ENCODE measurements around the gene NDST3. TPM values are rescaled to one million over a fixed set of nuclear protein-coding genes. Genes with fewer than 3 reads are reported as not detected.

Gene NDST3
- total RNA-seq, 2 experiments from 2014 or later, result not detected

- H4K20me1 ChIP-seq (ENCODE audit: insufficient read depth, low read length), result no peaks in the 10 kb centered on the region
- no TSS peak for BruUV-seq (replicated peaks)
- no peaks in the 10 kb centered on the region for H3K79me2 ChIP-seq (ENCODE audit: insufficient read depth, low read depth, low read length)
- intact Hi-C loops (cut with micrococcal nuclease; ENCODE audit: unreplicated experiment), result loop anchor here (2.0 kb wide), 1 partner anchor 149 kb away; no protein-coding TSS in a partner anchor
- H3K4me2 ChIP-seq (ENCODE audit: low read length), result no peak overlapping the region
- DNase-seq (ENCODE audit: low spot score), result no peak
- no peak overlapping the region for H2AFZ ChIP-seq (ENCODE audit: low read length)
- H3K9me2 ChIP-seq (ENCODE audit: insufficient read depth, low read length), result no peaks in the 10 kb centered on the region
- H3K9me3 ChIP-seq (ENCODE audit: low read length), result no peaks in the 10 kb centered on the region
- H3K36me3 ChIP-seq (ENCODE audit: insufficient read depth, low read length), result no peaks in the 10 kb centered on the region
- POLR2A ChIA-PET, result interaction anchor here (0.5 kb wide), 1 partner anchor 1727 kb away, joined by 4 read pairs; no protein-coding TSS in a partner anchor
- TF ChIP-seq, protein P1, sequence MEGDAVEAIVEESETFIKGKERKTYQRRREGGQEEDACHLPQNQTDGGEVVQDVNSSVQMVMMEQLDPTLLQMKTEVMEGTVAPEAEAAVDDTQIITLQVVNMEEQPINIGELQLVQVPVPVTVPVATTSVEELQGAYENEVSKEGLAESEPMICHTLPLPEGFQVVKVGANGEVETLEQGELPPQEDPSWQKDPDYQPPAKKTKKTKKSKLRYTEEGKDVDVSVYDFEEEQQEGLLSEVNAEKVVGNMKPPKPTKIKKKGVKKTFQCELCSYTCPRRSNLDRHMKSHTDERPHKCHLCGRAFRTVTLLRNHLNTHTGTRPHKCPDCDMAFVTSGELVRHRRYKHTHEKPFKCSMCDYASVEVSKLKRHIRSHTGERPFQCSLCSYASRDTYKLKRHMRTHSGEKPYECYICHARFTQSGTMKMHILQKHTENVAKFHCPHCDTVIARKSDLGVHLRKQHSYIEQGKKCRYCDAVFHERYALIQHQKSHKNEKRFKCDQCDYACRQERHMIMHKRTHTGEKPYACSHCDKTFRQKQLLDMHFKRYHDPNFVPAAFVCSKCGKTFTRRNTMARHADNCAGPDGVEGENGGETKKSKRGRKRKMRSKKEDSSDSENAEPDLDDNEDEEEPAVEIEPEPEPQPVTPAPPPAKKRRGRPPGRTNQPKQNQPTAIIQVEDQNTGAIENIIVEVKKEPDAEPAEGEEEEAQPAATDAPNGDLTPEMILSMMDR (conservative IDR thresholded peaks at IDR 0.05; ENCODE audit: low read length), result no peak
- no peak for TF ChIP-seq EZH2phosphoT487 (IDR thresholded peaks at IDR 0.05; ENCODE audit: borderline replicate concordance, low read depth, low read length)
- no peak overlapping the region for H3K27ac ChIP-seq (ENCODE audit: low read depth, low read length, poor library complexity, severe bottlenecking)
- CTCF ChIA-PET (ENCODE audit: unreplicated experiment), result no interaction called here
- no peak overlapping the region for H3K4me3 ChIP-seq (ENCODE audit: low read depth, low read length, poor library complexity, severe bottlenecking)
- H3K4me1 ChIP-seq (ENCODE audit: insufficient read depth, low read length, poor library complexity, severe bottlenecking), result no peaks in the 10 kb centered on the region
These were observed 191.2 kb downstream of the NDST3 start for GRCh38 chr4:118225511-118225910.

DNA sequence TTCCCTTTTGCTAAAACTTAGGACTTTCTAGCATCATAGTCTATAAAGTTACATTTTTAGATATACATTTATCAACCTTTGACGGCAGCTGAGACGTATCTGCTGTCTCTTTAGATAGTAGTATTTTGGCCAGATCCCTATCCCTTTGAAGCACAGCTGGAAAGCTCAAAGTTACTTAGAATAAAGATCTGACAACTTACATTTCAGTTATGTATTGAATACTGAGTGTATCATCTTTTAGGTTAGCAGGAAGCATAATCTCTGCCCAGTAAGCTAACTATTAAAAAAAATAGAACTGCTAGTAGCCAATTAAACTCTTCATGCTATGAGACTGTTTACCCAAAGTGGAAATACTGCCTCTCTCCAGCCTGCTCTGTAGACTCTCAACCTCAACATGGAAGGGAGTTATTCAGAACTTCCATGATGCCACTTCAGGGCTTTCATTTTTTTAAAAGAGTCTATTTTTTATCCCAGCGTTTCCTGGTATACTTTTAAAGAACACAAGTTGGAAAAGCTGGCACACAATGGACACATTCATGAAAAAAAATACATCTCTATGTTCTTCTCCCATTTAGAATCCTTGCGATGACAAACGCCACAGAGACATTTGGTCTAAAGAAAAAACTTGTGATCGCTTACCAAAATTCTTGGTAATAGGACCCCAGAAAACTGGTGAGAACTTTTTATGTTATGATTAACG, 192.2 kb downstream of the NDST3 start:
- no peaks in the 10 kb centered on the region for H3K9me2 ChIP-seq (ENCODE audit: insufficient read depth, low read length)
- TF ChIP-seq EZH2phosphoT487 (IDR thresholded peaks at IDR 0.05; ENCODE audit: borderline replicate concordance, low read depth, low read length), result no peak
- TF ChIP-seq, protein P1 (conservative IDR thresholded peaks at IDR 0.05; ENCODE audit: low read length), result no peak
- no peak overlapping the region for H3K27ac ChIP-seq (ENCODE audit: low read depth, low read length, poor library complexity, severe bottlenecking)
- no peak overlapping the region for H2AFZ ChIP-seq (ENCODE audit: low read length)
- DNase-seq (ENCODE audit: low spot score), result no peak
- BruUV-seq (replicated peaks), result no TSS peak
- no peaks in the 10 kb centered on the region for H3K36me3 ChIP-seq (ENCODE audit: insufficient read depth, low read length)
- H3K4me2 ChIP-seq (ENCODE audit: low read length), result no peak overlapping the region
- H3K79me2 ChIP-seq (ENCODE audit: insufficient read depth, low read depth, low read length), result no peaks in the 10 kb centered on the region
- no peak overlapping the region for H3K4me3 ChIP-seq (ENCODE audit: low read depth, low read length, poor library complexity, severe bottlenecking)
- CTCF ChIA-PET (ENCODE audit: unreplicated experiment), result no interaction called here
- POLR2A ChIA-PET, result no interaction called here
- H4K20me1 ChIP-seq (ENCODE audit: insufficient read depth, low read length), result no peaks in the 10 kb centered on the region
- intact Hi-C loops (cut with micrococcal nuclease; ENCODE audit: unreplicated experiment), result no loop called here
- no peaks in the 10 kb centered on the region for H3K4me1 ChIP-seq (ENCODE audit: insufficient read depth, low read length, poor library complexity, severe bottlenecking)
- no peaks in the 10 kb centered on the region for H3K9me3 ChIP-seq (ENCODE audit: low read length)

GRCh38 chr4:118235566-118236120, 201.4 kb downstream of the NDST3 start:
- no peak overlapping the region for H3K27ac ChIP-seq (ENCODE audit: low read depth, low read length, poor library complexity, severe bottlenecking)
- H4K20me1 ChIP-seq (ENCODE audit: insufficient read depth, low read length), result peaks cover 3% of the 10 kb centered on the region; the same call in 1 of the 2 replicates
- no peaks in the 10 kb centered on the region for H3K4me1 ChIP-seq (ENCODE audit: insufficient read depth, low read length, poor library complexity, severe bottlenecking)
- no peak overlapping the region for H2AFZ ChIP-seq (ENCODE audit: low read length)
- BruUV-seq (replicated peaks), result no TSS peak
- no peaks in the 10 kb centered on the region for H3K36me3 ChIP-seq (ENCODE audit: insufficient read depth, low read length)
- H3K4me3 ChIP-seq (ENCODE audit: low read depth, low read length, poor library complexity, severe bottlenecking), result no peak overlapping the region
- ChIA-PET CTCF (ENCODE audit: unreplicated experiment) (no interaction called here), POLR2A (interaction anchor here (0.6 to 1.2 kb wide), 2 partner anchors 42 to 45 kb away, joined by 3 to 4 read pairs; no protein-coding TSS in a partner anchor)
- no peak for DNase-seq (ENCODE audit: low spot score)
- intact Hi-C loops (cut with micrococcal nuclease; ENCODE audit: unreplicated experiment), result no loop called here
- no peak overlapping the region for H3K4me2 ChIP-seq (ENCODE audit: low read length)
- TF ChIP-seq, protein P1 (conservative IDR thresholded peaks at IDR 0.05; ENCODE audit: low read length), result no peak
- TF ChIP-seq EZH2phosphoT487 (IDR thresholded peaks at IDR 0.05; ENCODE audit: borderline replicate concordance, low read depth, low read length), result no peak
- no peaks in the 10 kb centered on the region for H3K9me3 ChIP-seq (ENCODE audit: low read length)
- no peaks in the 10 kb centered on the region for H3K79me2 ChIP-seq (ENCODE audit: insufficient read depth, low read depth, low read length)
- no peaks in the 10 kb centered on the region for H3K9me2 ChIP-seq (ENCODE audit: insufficient read depth, low read length)

Measured in OCI-LY7 (cell line).